ENCODE measurements around the gene ADRB2. TPM values are rescaled to one million over a fixed set of nuclear protein-coding genes. Genes with fewer than 3 reads are reported as not detected.

Gene ADRB2
- polyA plus RNA-seq, 3 donors, result 6.8 to 10.9 (median 10.8) TPM

GRCh38 chr5:148794729-148795561, 31.5 kb upstream of the ADRB2 start:
- H3K4me3 Mint-ChIP-seq, result no peak overlapping the region
- WGBS (ENCODE audit: insufficient coverage), result 0% methylated on average over 3 of the region's 5 CpGs
- Histone ChIP-seq H3K36me3 (replicated peaks in 1 of 2; ENCODE audit: control insufficient read depth in 1 of 2, insufficient read depth in 2 of 2, low read length in 2 of 2) (no peaks in the 10 kb centered on the region), H3K9me3 (replicated peaks in 1 of 2; ENCODE audit: control insufficient read depth in 1 of 2, insufficient read depth in 1 of 2, low read length in 2 of 2) (no peaks in the 10 kb centered on the region), H3K4me3 (replicated peaks in 1 of 3; ENCODE audit: low read depth in 2 of 3, low read length in 3 of 3) (no peak overlapping the region), H3K4me1 (ENCODE audit: control insufficient read depth in 1 of 2, insufficient read depth in 2 of 2, low read length in 2 of 2) (peaks cover 49 to 61% of the 10 kb centered on the region in 2 donors), H3K4me2 (replicated peaks; ENCODE audit: extremely low read depth, low read length, poor library complexity, severe bottlenecking) (peak overlapping the region; percentile 14), H4K20me1 (ENCODE audit: insufficient read depth, low read length) (no peaks in the 10 kb centered on the region), H3K27ac (ENCODE audit: low read depth in 1 of 2, low read length in 2 of 2) (no peak overlapping the region), H2AFZ (ENCODE audit: insufficient read depth, low read depth, low read length, poor library complexity, severe bottlenecking) (no peak overlapping the region), H3K79me2 (ENCODE audit: insufficient read depth, low read length) (no peaks in the 10 kb centered on the region), H3K27me3 (ENCODE audit: control insufficient read depth in 2 of 2, insufficient read depth in 2 of 2, low read length in 2 of 2) (no peaks in the 10 kb centered on the region), H3K9ac (ENCODE audit: insufficient read depth, low read length, poor library complexity, severe bottlenecking) (no peak overlapping the region)
- peak in 2 of 3 donors; percentile 60 to 81 for DNase-seq
- peaks cover 0 to 1% (median 0%) of the 10 kb centered on the region in 7 donors for H3K9me3 Mint-ChIP-seq
- TF ChIP-seq, protein P1, sequence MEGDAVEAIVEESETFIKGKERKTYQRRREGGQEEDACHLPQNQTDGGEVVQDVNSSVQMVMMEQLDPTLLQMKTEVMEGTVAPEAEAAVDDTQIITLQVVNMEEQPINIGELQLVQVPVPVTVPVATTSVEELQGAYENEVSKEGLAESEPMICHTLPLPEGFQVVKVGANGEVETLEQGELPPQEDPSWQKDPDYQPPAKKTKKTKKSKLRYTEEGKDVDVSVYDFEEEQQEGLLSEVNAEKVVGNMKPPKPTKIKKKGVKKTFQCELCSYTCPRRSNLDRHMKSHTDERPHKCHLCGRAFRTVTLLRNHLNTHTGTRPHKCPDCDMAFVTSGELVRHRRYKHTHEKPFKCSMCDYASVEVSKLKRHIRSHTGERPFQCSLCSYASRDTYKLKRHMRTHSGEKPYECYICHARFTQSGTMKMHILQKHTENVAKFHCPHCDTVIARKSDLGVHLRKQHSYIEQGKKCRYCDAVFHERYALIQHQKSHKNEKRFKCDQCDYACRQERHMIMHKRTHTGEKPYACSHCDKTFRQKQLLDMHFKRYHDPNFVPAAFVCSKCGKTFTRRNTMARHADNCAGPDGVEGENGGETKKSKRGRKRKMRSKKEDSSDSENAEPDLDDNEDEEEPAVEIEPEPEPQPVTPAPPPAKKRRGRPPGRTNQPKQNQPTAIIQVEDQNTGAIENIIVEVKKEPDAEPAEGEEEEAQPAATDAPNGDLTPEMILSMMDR (IDR thresholded peaks at IDR 0.05), result no peak
- H3K36me3 Mint-ChIP-seq, result peaks cover 0 to 1% of the 10 kb centered on the region in 2 donors
- intact Hi-C loops (cut with micrococcal nuclease), result loop anchor here in 1 of 2 donors (2.0 to 5.0 kb wide), 2 partner anchors 14 to 38 kb away; no protein-coding TSS in a partner anchor
- peaks cover 68% of the 10 kb centered on the region for H3K4me1 Mint-ChIP-seq
- peak overlapping the region; percentile 3 to 69 (median 41) for H3K27ac Mint-ChIP-seq
- H3K27me3 Mint-ChIP-seq (ENCODE audit: low read depth in 3 of 3), result peaks cover 0 to 3% (median 2%) of the 10 kb centered on the region in 3 donors

- Histone ChIP-seq H3K4me3 (replicated peaks in 1 of 3; ENCODE audit: low read depth in 2 of 3, low read length in 3 of 3) (no peak overlapping the region), H3K9me3 (replicated peaks in 1 of 2; ENCODE audit: control insufficient read depth in 1 of 2, insufficient read depth in 1 of 2, low read length in 2 of 2) (no peaks in the 10 kb centered on the region), H3K4me2 (replicated peaks; ENCODE audit: extremely low read depth, low read length, poor library complexity, severe bottlenecking) (no peak overlapping the region), H4K20me1 (ENCODE audit: insufficient read depth, low read length) (no peaks in the 10 kb centered on the region), H3K27ac (ENCODE audit: low read depth in 1 of 2, low read length in 2 of 2) (no peak overlapping the region), H3K9ac (ENCODE audit: insufficient read depth, low read length, poor library complexity, severe bottlenecking) (no peak overlapping the region), H3K36me3 (replicated peaks in 1 of 2; ENCODE audit: control insufficient read depth in 1 of 2, insufficient read depth in 2 of 2, low read length in 2 of 2) (no peaks in the 10 kb centered on the region), H3K79me2 (ENCODE audit: insufficient read depth, low read length) (no peaks in the 10 kb centered on the region), H3K27me3 (ENCODE audit: control insufficient read depth in 2 of 2, insufficient read depth in 2 of 2, low read length in 2 of 2) (no peaks in the 10 kb centered on the region), H2AFZ (ENCODE audit: insufficient read depth, low read depth, low read length, poor library complexity, severe bottlenecking) (no peak overlapping the region), H3K4me1 (ENCODE audit: control insufficient read depth in 1 of 2, insufficient read depth in 2 of 2, low read length in 2 of 2) (peaks cover 46 to 64% of the 10 kb centered on the region in 2 donors)
- Mint-ChIP-seq H3K27ac (no peak overlapping the region), H3K27me3 (ENCODE audit: low read depth in 3 of 3) (peaks cover 0 to 3% (median 2%) of the 10 kb centered on the region in 3 donors), H3K36me3 (peaks cover 0 to 1% of the 10 kb centered on the region in 2 donors), H3K4me1 (peaks cover 69% of the 10 kb centered on the region), H3K9me3 (peaks cover 0 to 1% (median 0%) of the 10 kb centered on the region in 7 donors), H3K4me3 (no peak overlapping the region)
- no CpG with 5 or more reads among the region's 1 CpG for WGBS (ENCODE audit: insufficient coverage)
- peak in 1 of 3 donors; percentile 68 for DNase-seq
- intact Hi-C loops (cut with micrococcal nuclease), result no loop called here
- TF ChIP-seq, protein P1 (IDR thresholded peaks at IDR 0.05), result no peak
These were observed 29.5 kb upstream of the ADRB2 start for GRCh38 chr5:148796936-148797335.

Data from CD14-positive monocyte (primary cell).